GM12892 (cell line): ENCODE data around the gene ZNF584.
A peak's percentile ranks its signal among the peaks of the same experiment; 100 is the strongest.

Experiments used
- DNase-seq: peaks from one replicate; pipeline ENCODE4 v3.0.0; 2011; ENCODE audit not compliant: insufficient read length
- FAIRE-seq: peaks from 2 replicates; lab custom pipeline; 2011; peaks lifted over from hg19 to GRCh38; lab: Jason Lieb, UNC
- POLR2A ChIP-seq: IDR thresholded peaks from 2 replicates; pipeline ENCODE4 v1.6.1; 2011; ENCODE audit warnings: low read depth, low read length, control low read depth
- POLR2AphosphoS5 ChIP-seq: IDR thresholded peaks from 2 replicates; pipeline ENCODE4 v1.6.1; 2011; ENCODE audit warnings: low read depth, low read length, control low read depth
- TAF1 ChIP-seq: IDR thresholded peaks from 2 replicates; pipeline ENCODE4 v1.6.1; 2011; ENCODE audit warnings: low read depth, mild to moderate bottlenecking, control low read depth, low read length, borderline replicate concordance

ZNF584 gene

DNA sequence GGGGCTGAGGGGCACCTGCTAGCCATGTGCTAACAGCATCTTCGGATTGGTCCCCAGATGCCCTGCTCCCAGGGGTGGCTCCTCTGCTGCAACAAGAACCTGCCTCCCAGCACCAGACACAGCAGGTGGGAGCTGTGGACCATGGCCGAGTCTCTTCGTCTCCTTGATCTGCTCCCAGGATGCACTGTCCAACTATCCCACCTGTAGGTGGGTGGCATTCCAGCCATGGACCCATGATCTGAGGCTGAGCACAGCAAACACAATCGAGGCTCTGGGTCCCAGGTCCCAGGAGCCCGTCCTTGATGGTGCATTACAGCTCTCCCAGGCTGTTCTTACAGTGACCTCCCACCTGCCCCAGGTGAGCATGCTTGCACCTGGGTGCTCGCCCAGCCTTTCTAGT is 29.2 kb upstream of the ZNF584 start:
- TF ChIP-seq POLR2A, result no peak
- no peak for TF ChIP-seq TAF1
- TF ChIP-seq POLR2AphosphoS5, result no peak
- DNase-seq (no peak), FAIRE-seq (no peak)

DNA sequence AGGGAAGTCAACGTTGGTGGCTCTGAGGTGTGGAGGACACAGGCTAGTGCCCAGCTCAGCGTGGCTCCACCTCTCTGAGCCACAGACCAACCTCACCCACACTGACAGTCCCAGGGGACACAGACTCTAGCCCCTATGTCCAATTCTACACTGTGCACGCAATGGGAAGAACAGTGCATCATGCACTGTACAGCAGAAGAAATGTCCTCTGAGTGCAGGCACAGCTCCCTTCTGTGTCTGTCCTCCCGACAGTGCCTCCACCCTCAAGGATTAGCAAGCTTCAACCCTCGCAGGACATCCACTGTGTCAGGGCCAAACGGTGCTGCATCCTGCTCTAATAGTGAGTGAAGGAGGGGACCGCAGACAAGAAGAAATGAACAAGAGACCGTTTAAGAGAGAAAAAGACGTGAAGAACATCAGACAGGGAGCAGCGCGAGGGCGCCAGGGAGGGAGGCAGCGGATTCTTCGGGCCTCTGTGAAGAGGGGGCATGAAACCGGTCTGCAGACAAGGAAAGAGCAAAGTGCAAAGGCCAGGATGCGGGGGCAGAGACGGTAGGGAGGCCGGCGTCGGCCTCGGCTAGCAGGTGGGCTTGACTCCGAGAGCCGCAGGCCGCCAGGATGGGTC is 28.3 kb upstream of the ZNF584 start:
- DNase-seq, result no peak
- no peak for FAIRE-seq
- TF ChIP-seq POLR2A (no peak), TAF1 (no peak), POLR2AphosphoS5 (no peak)

DNA sequence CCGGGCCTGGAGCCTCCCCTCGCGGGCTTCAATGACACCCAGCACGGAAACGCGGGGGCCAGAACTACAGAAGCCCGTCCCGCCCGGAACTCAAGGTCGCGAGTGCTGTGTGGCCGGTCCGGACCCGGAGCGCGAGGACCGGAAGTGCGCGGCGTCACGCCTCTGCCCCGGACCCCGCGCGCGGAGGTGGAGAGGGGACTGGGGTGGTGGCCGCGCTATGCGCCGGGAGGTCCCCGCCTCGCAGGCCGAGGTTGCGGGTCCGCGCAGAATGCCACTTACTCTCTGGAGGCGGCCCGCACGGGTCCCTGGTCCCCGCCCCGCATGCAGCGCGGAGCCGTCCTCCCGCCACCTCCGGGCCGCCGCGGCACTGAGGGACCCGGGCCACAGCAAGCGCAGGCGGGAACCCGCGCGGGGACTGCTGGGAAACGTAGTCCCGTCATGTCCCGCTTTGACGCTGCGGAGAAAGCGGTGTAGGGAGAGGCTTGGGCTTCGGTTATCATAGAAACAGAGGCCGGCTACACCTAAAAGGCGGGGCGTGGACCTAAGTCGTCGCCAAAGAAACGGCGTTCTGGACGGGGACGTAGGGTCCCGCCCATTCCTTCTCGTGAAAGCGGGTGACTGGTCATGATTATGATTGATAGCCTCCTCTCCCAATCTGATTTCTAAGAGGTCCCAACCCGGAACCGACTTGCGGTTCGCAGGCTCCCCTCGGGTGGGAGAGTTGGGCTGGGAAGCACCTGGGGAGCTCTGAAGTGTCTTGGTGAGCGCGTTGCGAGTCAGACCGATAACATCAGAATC is 27.6 kb upstream of the ZNF584 start, which contains the start of gene ZNF837:
Gene ZNF837 (minus strand): TSS at position 369 of the 798 bp plus-strand sequence. CDS start 11,698 bp downstream, outside the sequence.
- TF ChIP-seq POLR2AphosphoS5, result peak; percentile 77
- TF ChIP-seq POLR2A, result peak; percentile 82; the same call in 1 of the 2 replicates
- TF ChIP-seq TAF1, result peak; percentile 87
- peak; percentile 94 for DNase-seq
- peak; percentile 98 for FAIRE-seq

DNA sequence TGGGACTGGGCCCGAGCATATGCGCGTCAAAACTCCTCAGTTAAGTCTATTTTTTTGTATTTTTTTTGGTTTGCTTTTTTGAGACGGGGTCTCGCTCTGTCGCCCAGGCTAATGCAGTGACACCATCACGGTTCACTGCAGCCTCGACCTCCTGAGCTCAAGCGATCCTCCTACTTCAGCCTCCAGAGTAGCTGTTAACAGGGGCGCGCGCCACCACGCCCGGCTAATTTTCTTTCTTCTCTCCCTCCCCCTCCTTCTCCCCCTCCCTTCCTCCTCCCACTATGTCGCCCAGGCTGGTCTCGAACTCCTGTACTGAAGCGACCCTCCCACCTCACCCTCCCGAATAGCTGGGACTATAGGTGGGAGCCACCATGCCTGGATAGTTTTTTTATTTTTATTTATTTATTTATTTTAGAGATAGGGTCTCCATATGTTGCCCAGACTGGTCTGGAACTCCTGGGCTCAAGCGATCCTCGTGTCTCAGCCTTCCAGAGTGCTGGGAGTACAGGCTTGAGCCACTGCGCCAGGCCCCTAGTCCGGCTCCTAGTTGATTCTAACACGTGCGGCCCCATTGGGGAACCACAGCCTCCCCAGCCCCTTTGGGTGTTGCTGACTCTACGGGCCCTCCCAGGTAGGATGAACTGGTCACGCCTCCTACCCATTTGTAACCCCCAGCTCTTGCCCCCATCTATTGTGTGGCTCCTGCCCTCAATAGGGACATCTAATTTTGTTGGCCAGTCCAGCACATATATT is 26.8 kb upstream of the ZNF584 start:
- DNase-seq (no peak), FAIRE-seq (peak; percentile 30)
- TF ChIP-seq POLR2A, result no peak
- TF ChIP-seq POLR2AphosphoS5, result no peak

DNA sequence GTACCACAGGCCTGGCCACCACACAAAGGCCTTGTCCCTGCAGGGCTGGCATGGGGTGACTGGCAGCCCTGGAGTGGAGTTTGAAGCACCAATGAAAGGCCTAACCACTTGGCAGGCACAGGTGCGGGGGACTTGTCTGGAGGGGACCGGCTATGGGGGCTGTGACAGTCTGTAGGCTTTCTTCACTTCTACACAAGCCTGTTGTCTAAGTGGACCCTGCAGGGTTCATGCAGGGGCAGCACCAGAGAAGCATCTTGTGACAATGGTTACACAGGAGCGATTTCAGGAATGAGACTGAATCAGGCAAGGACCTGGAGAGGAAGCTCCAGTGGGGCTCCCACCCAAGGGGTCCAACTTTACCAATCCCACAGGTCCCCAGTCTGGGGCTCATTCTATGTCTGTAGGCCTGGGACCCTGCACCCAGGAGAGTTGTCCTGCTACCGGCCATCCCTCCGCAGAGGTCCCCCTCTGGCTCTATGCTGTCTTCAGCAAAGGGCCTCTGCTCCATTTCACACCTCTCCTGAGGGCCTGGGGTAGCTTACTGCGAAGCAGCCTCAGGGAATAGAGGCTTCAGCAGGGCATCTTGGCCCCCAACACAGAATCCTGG is 25.3 kb upstream of the ZNF584 start:
- DNase-seq (no peak), FAIRE-seq (no peak)
- TF ChIP-seq POLR2A, result no peak
- TF ChIP-seq TAF1, result no peak
- no peak for TF ChIP-seq POLR2AphosphoS5

DNA sequence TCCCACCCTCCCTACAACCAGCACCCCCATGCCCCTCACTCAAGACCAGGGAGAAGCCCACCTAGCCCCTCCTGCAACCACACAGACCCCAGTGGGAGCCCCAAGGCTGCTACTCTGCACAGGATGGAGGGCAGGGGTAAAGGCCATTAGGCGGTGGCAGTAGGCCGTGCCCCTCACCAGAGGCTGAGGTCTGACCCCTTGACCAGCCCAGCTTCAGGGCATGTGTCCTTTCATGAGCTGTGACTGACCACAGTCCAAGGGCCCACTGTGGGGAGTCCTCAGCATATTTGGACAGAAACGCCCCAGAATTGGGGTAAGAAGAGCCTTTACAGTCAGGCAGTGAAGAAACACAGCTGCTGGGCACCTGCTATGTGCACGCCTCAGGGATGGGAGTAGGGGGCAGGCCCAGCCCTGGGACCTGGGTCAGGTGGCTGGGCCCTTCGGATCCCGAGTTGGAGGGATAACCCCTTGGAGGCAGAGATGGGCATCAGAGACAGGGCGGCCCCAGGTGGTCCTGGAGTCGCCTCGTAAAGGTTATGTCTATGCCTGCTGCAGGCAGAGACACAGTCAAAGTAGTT is 23.0 kb upstream of the ZNF584 start:
- no peak for FAIRE-seq
- TF ChIP-seq POLR2A (no peak), POLR2AphosphoS5 (no peak), TAF1 (no peak)
- DNase-seq, result no peak

DNA sequence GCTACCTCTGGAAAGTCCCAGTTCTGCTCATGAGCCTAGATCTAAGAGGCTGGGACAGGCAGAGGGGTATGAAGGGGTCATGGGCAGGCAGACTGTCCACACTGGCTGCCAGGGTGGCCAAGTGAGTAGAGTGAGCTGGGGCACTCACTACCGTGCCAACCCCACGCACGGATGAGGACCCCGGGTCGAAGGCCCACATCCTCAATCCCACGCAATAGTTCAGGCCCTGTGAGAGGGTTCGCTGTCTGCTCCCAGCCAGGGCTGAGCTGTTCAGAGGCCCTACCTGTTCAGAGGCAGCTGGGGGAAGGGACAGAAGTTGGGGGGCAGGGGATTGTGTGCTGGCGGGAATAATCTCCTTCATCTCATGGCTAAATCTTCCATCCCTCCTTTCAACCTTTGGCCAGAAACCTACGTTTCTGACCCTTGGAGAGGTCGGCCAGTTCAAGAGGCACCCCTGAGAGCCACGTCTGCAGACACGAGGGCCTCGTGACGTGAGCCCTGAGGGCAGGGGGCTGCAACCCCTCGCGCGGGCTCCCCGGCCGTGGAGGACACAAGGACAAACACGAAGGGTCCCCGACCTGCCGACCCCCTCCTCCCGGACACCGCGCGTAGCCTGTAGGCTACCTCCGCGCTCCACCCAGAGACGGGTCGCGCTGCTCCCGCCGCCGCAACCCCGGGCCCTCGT is 22.4 kb upstream of the ZNF584 start:
- DNase-seq, result no peak

DNA sequence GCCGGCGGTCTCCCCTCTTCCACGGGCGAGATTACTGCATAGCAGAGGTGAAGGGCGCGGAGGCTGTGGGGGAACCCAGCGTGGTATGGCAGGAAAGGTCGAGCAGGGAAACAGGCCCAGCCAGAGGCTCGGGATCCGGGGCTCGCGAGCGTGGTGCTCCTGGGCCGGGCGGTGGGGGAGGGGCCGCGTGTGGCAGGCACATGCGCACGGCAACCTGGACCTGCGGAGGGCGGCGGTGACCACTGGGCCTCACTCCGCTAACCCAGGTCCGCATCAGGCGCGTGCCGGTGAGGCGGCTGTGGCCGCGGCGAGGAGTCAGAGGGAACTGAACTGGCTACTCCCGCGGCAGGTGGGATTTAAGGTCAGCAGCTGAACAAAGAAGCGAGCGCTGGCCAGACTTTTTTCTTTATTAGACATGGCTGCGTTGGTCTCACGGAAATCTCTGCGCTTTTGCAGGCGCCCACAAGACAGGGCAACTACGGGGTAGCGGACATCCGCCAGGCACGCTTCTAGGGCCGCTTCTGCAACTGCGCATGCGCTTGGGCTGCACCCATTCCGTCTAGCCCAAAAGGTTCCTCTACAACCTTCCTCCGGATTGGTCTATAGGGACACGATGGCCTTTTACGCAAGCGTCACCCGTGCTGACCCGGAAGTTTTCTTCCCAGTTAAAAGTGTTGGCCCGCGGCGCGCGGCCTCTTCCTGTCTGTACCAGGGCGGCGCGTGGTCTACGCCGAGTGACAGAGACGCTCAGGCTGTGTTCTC is 21.7 kb upstream of the ZNF584 start, which contains the start of gene RPS5:
Gene RPS5 (plus strand): TSS at position 694 of the 762 bp plus-strand sequence. CDS start 869 bp downstream, outside the sequence.
- TF ChIP-seq POLR2A (peak; percentile 96), TAF1 (peak; percentile 96), POLR2AphosphoS5 (peak; percentile 94)
- DNase-seq (peak; percentile 99), FAIRE-seq (peak; percentile 98)

More for the DNA sequence above, 22.4 kb upstream of the ZNF584 start:
- FAIRE-seq, result peak; percentile 63
- peak; percentile 63; the same call in 1 of the 2 replicates for TF ChIP-seq POLR2AphosphoS5
- peak; percentile 74 for TF ChIP-seq POLR2A
- no peak; the same call in 1 of the 2 replicates for TF ChIP-seq TAF1

DNA sequence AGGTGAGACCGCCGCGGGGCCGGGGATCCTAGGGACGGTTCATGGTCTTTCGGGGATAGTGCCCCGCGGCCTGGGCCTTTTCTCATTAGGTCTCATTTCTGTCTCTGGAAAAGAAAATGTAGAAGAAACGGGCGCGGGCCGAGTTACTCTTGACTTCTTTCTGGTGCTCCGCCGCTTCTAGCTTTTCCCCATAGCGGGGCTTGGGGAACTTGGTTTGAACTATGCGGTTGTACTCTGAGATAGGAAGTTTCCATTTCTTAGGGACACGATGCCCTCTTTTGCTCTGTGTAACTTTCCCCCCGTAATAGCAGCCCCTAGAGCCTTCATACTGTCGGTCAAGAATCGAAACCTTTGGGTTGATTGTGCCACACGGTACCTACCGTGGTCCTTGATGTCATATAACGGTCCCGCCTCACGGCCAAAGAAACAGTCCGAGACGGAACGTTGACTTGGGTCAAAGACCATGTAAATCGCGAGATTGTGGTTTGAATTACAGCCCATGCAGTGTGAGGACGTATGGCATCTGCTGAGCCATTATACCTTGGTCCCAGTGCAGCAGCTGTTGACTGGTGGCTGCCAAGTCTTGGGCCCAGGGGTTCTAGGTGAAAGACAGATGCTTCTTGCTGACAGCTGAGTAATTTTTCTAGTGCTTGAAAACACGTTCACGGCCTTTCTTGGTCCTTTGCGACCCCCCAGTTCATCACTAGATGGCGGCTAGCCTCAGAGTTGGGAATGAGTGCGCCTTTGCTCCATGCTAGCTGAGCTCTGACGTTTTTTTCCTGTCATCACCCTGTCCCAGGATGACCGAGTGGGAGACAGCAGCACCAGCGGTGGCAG is 20.9 kb upstream of the ZNF584 start:
- TF ChIP-seq POLR2AphosphoS5 (no peak), TAF1 (no peak), POLR2A (no peak)
- DNase-seq, result no peak
- FAIRE-seq, result no peak
